NCI-H1105 (cell line): ENCODE results near the gene MAP1LC3B.
"Not testable (repeated sequence)": the region's sequence is repeated elsewhere in the genome, so short reads cannot be mapped to it uniquely, and the experiment has no call there.

Experiments
- DNase-seq: peaks from one replicate; lab custom pipeline; 2025; lab: John Stamatoyannopoulos, UW

The MAP1LC3B gene

DNA sequence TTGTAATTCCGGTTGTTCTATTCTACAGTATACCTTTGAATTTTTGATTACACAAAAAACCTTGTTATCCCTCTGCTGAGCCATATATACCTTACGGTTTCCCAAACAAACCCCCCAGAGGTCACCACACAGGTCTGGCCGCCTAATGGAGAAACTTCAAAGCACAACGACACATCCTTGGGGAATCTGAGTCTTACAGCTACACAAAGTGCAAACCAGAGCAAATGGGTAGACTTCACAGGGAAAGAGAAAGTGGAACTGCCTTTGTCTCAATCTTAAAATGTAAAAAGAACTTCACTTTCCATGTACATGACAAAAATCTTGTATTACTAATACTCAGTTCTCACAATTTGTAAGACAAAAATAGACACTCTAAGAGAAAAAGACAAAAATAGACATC lies 11.3 kb upstream of the MAP1LC3B start:
- no peak for DNase-seq

DNA sequence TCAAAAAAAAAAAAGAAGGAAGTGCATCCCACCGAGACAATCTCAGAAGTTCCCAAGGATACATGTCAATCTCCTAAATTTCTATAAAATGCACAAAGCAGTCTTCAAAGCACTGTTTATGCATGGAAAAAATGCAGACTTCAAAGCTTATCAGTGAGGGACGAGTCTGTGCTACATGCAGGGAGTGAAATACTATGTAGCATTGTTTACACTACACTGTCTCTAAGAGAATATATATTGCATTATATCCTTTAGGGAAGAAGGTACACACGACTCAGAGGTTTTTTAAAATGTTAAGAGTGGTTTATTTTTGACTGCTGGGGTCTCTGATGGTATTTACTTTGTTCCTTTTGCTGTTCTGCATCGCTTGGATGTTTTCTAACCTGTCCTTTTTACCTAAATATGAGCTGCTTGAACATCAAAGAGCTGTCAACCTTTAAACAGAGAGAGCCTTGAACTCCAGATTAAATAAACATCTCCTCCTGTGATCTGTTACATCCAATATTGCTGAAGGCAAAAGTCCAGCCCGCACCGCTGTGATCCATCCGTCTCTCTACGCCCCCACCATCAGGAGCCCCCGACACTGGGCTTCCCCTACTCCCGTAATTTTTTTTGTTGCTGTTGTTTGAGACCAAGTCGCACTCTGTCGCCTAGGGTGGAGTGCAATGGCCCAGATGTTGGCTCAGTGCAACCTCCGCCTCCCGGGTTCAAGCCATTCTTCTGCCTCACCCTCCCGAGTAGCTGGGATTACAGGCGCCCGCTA lies 9.9 kb upstream of the MAP1LC3B start:
- no peak for DNase-seq

GRCh38 chr16:87383505-87384161 lies 8.5 kb upstream of the MAP1LC3B start, which contains the start of gene FBXO31:
FBXO31 (minus strand) TSS chr16:87383776; CDS start chr16:87383744, 32 bp downstream.
- peak; percentile 62 for DNase-seq

DNA sequence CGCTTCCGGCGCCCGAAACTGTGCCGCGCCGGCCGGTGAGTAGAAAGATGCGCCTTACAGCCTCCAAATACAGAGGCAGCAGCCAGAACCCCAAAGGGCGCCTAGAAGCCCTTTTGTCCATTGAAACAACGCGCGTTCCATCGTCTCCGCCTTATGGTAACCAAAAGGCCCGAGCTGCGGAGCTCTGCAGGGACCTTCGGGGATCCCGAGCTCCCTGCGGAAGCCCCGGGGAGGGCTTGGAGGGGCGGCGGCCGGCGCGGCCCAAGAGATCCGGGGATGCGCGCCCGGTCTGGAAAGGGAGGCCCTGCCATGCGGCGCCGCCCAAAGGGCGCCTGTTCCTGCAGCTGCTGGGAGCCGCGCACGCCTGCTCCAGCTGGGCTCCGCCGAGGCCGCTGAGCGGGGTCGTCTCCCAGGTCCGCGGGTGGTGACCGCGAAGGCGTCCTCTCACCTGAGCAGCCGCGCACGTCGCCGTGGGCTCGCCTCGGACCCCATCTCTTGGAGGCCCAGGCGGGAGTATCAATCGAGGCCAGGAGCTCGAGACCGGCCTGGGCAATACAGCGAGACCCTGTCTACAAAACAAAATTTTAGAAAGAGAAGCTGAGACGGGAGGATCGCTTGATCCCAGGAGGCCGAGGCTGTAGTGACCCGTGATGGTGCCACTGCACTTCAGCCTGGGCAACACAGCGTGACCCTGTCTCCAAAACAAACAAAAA lies 7.8 kb upstream of the MAP1LC3B start:
- DNase-seq, result no peak

GRCh38 chr16:87384875-87385167 lies 7.3 kb upstream of the MAP1LC3B start:
- DNase-seq, result not testable (repeated sequence)

DNA sequence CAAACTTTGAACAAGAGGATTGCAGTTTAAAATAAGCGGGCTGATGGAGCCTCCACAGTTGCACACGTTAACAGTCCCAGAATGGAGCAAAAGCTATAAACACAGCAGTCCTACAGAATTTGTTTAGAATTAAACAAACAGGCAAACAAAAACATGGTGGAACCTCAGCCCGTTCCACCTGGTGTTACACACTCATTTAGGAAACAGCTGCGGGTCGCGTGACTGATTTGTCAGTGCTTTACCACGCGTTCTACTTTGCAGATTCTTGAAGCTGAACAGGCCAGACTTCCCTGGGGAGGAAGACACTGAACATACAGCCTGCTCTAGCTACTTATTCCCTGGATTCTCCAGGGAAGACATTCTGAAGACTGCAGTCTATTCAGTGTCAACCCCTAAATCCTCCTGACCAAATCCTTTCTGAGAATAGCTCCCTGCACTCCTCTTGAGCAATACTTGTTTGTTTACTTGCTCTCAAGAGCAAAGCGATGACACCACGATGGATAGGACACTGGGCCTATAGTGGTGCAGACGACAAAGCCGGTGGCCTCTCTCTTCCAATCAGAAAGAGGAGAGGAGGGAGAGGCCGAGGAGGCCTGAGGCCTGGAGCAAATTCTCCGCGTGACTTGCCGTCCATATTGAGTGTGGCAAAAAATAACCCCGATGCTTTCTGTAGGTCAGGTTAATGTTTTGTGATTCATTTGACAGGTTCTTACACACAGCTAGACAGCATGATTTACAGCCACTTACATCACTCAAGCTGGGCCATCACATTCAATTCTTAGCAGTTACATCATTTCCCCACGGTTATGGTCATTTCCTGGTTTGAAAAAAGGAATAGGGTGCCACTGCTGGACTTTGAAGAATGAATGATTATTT lies 4.0 kb upstream of the MAP1LC3B start:
- peak; percentile 92 for DNase-seq

DNA sequence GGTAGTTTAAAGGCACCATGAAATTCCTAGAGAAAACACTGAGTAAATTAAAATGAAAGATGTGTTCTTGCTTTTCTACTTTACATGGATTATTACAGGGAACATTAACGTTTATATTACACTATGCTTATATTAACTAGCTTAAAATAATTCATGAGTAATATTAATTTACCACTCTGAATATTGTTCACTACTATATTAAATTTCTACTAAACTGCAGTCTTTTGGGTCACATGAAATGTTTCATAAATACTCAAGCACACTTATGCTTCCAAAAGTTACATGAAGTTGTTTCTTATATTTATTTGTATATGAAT lies 3.4 kb upstream of the MAP1LC3B start:
- no peak for DNase-seq

DNA sequence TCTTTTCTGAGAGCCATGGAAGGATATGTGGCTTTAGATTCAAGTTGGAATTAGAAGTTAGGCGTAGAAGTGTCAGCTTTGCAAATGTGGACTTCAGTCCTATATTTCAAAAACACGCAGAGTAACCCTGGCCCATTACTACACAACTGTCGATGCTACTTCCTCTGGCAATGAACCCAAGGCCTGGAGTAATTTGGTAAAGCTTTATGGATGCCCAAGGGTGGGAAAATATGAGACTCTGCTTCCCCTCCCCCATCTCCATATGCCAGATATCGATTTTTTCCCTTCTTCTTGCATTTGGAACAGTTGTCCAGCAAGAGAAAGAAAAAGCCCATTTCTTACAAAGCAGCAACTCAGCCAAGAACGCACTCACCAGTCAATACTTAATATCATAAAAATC lies 2.9 kb upstream of the MAP1LC3B start:
- no peak for DNase-seq

GRCh38 chr16:87389914-87390313 lies 2.2 kb upstream of the MAP1LC3B start:
- DNase-seq, result not testable (repeated sequence)

DNA sequence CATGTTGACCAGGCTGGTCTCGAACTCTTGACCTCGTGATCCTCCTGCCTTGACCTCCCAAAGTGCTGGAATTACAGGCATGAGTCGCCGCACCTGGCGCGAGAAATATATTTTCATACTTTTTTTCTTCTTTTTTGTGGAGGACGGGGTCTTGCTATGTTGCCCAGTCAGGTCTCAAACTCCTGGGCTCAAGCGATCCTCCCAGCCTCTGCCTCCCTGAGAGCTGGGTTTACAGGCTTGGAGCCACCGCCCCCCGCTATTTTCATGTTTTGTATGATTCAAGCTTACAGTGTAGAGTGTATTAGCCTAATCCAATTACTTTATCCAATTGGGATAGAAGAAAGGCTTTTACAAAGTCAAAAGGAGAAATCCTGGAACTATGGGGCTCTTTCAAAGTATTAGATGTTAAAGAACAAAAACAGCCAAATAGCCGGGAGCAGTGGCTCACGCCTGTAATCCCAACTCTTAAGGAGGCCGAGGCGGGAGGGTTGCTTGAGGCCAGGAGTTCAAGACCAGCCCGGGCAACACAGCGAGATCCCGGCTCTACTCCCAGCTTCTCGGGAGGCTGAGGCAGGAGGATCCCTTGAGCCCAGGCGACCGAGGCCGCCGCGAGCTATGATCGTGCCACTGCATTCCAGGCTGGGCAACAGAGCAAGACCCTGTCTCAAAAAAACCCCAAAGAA lies 1.4 kb upstream of the MAP1LC3B start:
- no peak for DNase-seq

GRCh38 chr16:87391324-87391949 lies 699 bp upstream of the MAP1LC3B start:
- no peak for DNase-seq

DNA sequence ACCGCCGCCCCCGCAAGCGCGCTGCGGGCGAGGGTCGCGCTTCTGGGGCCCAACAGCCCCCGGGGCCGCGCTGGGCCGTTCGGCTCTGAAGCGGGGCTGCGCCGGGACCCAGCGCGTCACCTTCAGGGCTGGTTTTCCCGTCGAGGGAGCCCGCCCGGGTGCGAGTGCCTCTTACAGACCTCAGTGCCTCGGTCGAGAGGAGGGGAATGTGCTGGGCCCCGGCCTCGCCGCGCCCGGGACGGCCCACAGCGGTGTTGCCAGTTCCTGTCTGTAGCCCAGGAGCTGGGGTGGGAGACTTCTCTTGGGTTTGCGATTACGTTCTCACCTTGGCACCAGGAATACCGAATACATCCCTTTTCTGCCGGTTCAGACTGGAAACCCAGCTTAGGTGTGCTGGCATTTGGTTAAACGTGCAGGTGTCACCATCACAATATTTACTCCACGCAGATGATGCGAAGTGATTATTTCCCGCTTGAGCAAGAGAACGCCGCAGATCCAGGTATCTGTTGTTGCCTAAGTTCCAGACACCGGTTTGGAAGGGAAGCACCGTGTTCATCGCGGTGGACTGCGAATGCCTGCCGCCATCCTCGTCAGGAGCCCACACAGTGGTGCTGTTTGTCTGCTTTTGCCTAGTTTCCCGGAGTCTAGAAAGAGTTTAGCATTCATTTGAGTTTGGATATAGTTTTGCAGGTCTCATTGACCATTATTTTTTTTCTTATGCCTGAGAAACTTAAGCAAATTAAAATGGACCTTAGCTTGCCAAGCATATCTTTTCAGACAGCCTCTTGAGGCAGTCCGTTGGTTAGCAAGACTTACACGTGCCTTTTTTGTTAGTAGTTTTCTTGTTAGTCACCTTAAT lies 914 bp downstream of the MAP1LC3B start:
- DNase-seq, result no peak

DNA sequence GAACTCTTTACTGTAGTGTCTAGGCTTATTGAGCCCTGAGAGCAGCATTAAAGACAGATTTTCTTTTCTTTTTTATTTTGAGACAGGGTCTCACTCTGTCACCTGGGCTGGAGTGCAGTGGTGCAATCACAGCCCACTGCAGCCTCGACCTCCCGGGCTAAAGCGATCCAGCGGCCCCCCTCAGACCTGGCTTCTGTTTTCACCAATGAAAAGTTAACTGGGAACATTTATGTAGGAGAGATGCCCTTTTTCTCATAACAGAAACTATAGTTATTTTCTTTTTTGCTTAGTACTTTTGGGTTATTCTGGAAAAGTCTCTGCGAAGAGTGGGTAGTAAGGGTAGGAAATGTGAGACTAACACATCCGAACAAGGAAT lies 1.5 kb downstream of the MAP1LC3B start:
- no peak for DNase-seq

DNA sequence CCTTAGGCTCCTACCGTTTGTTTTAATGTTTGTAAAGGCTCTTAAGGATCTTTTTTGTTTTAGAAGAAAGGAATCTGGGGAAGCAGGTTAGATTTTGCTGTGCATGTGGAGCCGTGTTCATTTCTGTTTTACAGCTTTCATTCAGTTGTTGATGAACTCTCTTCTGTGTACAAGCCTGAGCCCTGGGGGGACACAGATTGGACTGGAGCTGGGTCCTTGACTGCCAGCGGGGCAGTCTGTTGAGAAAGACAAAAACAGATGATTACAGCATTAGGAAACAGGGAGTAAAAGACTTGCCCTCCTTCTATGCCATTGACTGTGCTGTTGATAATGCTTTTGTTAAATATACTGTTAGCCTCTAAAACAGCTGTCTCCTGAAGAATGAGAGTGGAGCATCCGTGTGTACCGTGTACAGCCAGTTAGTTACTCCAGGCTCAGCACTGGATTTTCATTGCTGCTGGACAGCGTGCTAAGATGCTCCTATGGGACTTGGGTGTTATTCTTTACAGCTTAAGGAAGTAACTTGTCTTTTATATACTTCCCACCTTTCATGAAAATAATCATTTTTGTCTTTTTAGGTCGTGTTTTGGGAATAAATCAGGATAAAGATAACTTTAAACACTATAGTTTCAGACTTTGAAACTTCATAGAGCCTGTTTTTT lies 3.2 kb downstream of the MAP1LC3B start:
- no peak for DNase-seq

DNA sequence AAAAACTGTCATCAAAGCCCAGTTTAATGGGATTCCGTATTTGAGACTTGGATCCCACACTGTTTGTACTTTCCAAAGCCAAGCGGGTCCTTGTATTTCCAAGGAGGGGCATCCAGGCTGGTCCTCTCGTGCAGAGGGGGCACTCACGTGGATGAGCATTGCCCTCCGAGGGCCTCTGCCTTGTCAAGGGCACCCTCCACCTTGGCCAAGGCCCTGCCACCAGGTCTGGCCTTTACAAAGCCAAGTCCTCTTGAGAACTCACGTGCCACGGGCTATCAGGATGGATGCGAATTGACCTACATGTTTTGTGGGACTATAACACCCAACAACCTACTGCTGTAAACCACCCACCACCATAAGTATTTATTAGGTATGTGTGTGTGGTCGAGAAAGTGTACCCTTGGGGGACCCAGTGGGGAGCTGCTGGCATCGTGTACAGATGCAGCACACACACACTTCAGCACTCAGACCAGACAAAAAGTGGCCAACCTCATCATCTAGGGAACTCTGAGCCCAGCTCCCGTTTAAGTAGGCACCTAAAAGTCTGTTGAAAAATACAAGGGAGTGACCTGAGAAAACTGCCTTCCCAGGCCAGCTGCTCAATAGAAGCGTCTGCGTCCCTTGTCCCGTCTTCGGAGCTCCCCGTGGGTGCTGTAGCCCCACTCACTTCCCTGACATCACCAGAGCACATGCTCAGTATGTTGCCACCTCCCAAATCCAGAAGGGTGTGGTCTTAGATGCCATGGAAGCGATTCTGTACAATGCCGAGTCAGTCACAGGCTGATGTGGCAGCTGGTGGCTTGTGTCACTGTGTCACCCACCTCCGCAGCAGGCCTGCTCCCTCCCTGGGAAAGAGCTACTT lies 12.9 kb downstream of the MAP1LC3B start:
- DNase-seq, result no peak

GRCh38 chr16:87406495-87407088 lies 14.5 kb downstream of the MAP1LC3B start:
- DNase-seq, result no peak

DNA sequence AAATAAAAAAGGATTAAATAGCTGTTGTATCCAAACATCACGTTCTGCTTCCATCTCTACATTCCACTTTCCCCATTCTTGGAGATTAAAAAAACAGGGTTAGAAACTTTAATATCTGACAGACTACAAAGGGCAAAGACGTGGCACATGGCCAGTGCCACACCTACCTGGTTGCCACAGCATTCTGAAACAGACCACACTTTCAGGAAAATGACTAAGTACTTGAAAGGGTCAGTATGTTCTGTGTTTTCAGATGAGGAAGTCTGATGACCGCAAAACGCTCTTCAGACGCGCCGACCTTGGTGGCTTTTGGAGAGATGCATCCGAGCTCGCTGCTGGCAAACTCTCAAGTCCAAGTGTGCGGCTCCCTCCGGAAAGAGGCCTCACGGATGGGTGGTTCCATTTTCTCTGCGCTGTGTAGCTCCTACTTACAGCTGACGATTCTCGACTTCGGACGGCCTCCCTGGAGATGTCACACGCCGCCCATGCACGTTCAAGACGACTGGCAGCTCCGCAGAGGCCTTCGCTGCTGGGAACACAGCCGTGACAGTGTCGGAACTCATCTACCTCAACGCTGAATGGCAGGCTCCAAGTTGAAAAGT lies 15.5 kb downstream of the MAP1LC3B start:
- DNase-seq, result no peak

DNA sequence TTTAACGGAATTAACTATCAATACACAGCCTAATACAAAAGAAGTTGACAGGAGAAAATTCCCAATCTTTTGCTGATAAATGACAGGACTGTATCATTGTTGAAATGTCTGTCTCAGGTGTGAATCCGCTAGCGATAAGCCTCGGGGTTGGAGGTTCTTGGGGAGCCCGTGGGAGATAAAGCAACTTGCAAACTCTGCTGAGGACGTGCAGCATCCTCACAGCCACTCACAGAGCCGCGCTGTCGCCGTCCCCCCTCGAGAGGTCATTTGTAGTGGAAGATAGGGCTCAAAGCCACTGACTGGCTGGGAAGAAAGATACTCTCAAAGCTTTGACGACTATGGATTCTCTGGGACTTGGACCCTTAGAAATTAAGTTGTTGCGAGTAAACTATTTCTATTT lies 17.0 kb downstream of the MAP1LC3B start:
- DNase-seq, result no peak
